T-helper 2 cell treated with Interferon-gamma antibody and Interleukin-4, amounts not matched to agents 5 μg/mL and 100 μg/mL, for 36 hours (primary cell): Measurements from ENCODE around the gene LRRN4.
"Not testable (repeated sequence)": the region's sequence is repeated elsewhere in the genome, so short reads cannot be mapped to it uniquely, and the experiment has no call there.

Experiments used
- DNase-seq: peaks from one replicate; pipeline ENCODE4 v3.0.0; 2021; ENCODE audit warnings: low spot score
- H3K27ac Mint-ChIP-seq: one replicate; pipeline ENCODE4 v1.8.0; 2021; ENCODE audit warnings: mild to moderate bottlenecking, mixed read lengths
- H3K27me3 Mint-ChIP-seq: one replicate; pipeline ENCODE4 v1.8.0; 2021; ENCODE audit warnings: low read depth, mixed read lengths
- H3K36me3 Mint-ChIP-seq: one replicate; pipeline ENCODE4 v1.8.0; 2021; ENCODE audit warnings: low read depth, mixed read lengths
- H3K4me1 Mint-ChIP-seq: one replicate; pipeline ENCODE4 v1.8.0; 2021; ENCODE audit warnings: low read depth, mixed read lengths
- H3K4me3 Mint-ChIP-seq: one replicate; pipeline ENCODE4 v1.8.0; 2022; ENCODE audit warnings: mild to moderate bottlenecking, moderate library complexity, mixed read lengths
- H3K9me3 Mint-ChIP-seq: one replicate; pipeline ENCODE4 v1.8.0; 2021; ENCODE audit warnings: mixed read lengths

LRRN4 gene

DNA sequence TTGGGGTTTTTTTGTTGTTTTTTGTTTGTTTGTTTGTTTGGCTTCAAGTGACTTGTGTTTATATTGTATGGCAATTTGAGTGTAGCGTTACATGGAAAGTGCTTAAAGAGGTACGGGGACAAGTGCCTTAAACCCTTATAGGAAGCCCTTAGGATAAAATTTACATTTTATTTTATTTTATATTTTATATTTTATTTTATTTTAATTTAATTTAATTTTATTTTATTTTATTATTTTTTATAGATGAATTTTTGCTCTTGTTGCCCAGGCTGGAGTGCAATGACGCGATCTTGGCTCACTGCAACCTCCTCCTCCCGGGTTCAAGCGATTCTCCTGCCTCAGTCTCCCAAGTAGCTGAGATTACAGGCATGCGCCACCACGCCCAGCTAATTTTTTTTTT lies 21.0 kb downstream of the LRRN4 start:
- H3K27me3 Mint-ChIP-seq, H3K9me3 Mint-ChIP-seq, DNase-seq, H3K27ac Mint-ChIP-seq, H3K4me3 Mint-ChIP-seq: not testable (repeated sequence)
- peaks cover 15% of the 10 kb centered on the region for H3K4me1 Mint-ChIP-seq
- H3K36me3 Mint-ChIP-seq: peaks cover 30% of the 10 kb centered on the region

DNA sequence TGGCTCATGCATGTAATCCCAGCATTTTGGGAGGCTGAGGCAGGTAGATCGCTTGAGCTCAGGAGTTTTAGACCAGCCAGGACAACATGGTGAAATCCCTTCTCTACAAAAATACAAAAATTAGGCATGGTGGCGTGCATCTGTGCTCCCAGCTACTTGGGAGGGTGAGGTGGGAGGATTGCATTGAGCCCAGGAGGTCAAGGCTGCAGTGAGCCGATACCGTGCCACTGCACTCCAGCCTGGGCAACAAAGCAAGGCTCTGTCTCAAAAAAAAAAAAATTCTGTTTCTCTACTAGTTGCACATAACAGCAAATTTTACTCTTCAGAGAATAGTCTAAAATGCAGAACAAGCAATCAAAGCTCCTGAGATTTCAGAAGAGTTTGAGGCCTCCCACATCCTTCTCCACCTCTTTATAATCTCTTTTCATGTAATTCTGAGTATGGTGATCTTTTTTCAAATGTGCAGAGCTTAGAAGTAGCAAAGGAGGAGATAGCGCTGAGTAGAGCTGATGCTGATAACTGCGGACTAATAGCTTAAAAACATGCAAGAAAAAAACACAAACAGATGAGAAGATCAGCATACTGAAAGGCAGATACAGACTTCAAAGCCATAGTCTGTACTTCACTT lies 23.3 kb downstream of the LRRN4 start:
- no peak for DNase-seq
- peaks cover 3% of the 10 kb centered on the region for H3K9me3 Mint-ChIP-seq
- H3K4me3 Mint-ChIP-seq: no peak overlapping the region
- H3K36me3 Mint-ChIP-seq: peaks cover 40% of the 10 kb centered on the region
- H3K27me3 Mint-ChIP-seq: no peaks in the 10 kb centered on the region
- H3K4me1 Mint-ChIP-seq: peaks cover 23% of the 10 kb centered on the region
- H3K27ac Mint-ChIP-seq: no peak overlapping the region

DNA sequence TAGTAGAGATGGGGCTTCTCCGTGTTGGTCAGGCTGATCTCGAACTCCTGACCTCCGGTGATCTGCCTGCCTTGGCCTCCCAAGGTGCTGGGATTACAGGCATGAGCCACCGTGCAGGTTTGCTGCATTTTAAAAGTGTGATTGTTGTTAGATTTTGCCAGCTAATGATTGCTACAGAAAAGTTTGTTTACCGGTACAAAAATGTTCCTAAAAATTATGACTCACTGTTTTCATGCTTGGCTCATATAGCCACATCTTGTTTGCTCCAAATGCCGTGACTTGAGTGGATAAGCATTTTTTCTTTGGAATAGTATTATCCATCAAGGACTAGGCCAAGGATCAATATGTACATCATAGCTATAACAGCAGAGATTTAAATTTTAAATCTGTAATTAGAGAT lies 24.3 kb downstream of the LRRN4 start:
- no peak for DNase-seq
- Mint-ChIP-seq H3K4me3 (no peak overlapping the region), H3K4me1 (peaks cover 23% of the 10 kb centered on the region), H3K27ac (no peak overlapping the region), H3K27me3 (no peaks in the 10 kb centered on the region), H3K36me3 (peaks cover 45% of the 10 kb centered on the region), H3K9me3 (peaks cover 13% of the 10 kb centered on the region)

DNA sequence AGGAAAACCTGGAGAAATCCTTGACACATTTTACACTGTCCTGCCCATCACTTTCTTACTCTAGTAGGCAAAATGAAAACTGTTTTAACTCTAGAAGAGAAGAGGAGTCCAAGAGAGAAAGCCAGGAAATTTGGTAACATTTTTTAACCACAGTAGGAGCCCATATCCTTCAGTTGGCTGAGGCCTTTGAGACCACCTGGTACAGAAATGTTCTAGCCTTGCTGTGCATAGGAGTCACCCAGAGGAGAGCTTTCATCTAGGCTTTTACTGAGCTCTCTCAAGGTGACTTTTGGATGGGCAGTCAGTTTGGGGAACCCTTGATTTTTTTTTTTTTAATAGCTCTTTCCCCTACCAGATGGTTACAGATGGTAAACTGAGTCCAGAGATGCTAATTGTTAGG lies 25.0 kb downstream of the LRRN4 start:
- Mint-ChIP-seq H3K36me3 (peaks cover 46% of the 10 kb centered on the region), H3K27ac (no peak overlapping the region)
- DNase-seq: no peak

DNA sequence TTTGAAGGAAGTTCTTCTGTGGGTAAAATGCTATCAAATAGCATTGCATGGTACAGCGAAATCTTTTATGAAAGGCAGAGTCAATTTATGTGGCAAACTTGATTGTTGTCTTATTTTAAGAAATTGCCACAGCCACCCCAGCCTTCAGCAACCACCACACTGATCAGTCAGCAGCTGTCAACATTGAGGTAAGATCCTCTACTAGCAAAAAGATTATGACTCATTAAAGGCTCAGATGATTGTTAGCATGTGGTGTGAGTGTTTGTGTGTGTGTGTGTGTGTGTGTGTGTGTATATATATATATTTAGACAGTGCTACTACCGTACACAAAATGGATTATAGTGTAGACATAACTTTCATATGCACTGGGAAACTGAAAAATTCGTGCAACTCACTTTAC lies 27.8 kb downstream of the LRRN4 start:
- no peak for DNase-seq
- Mint-ChIP-seq H3K27me3 (no peaks in the 10 kb centered on the region), H3K4me1 (peaks cover 15% of the 10 kb centered on the region), H3K4me3 (no peak overlapping the region), H3K36me3 (peaks cover 54% of the 10 kb centered on the region), H3K27ac (no peak overlapping the region), H3K9me3 (peaks cover 17% of the 10 kb centered on the region)

More for the DNA sequence above, 25.0 kb downstream of the LRRN4 start:
- Mint-ChIP-seq H3K27me3 (no peaks in the 10 kb centered on the region), H3K9me3 (peaks cover 17% of the 10 kb centered on the region), H3K4me3 (no peak overlapping the region), H3K4me1 (peaks cover 15% of the 10 kb centered on the region)

DNA sequence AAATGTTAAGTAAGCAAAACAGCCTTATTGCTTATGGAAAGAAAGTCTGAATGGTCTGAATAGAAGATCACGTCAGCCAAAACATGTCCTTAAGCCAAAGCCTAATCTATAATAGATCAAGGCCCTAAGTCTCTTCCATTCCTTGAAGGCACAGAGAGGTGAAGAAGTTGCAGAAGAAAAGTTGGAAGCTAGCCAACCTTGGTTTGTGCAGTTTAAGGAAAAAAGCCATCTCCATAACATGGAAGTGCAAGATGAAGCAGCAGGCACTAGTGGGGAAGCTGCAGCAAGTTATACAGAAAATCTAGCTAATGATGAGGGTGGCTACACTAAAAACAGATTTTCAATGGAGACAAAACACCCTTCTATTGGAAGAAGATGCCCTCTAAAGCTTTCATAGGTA lies 29.1 kb downstream of the LRRN4 start:
- DNase-seq: no peak
- Mint-ChIP-seq H3K9me3 (peaks cover 17% of the 10 kb centered on the region), H3K36me3 (peaks cover 58% of the 10 kb centered on the region), H3K27ac (no peak overlapping the region), H3K4me1 (peaks cover 12% of the 10 kb centered on the region), H3K27me3 (no peaks in the 10 kb centered on the region), H3K4me3 (no peak overlapping the region)

DNA sequence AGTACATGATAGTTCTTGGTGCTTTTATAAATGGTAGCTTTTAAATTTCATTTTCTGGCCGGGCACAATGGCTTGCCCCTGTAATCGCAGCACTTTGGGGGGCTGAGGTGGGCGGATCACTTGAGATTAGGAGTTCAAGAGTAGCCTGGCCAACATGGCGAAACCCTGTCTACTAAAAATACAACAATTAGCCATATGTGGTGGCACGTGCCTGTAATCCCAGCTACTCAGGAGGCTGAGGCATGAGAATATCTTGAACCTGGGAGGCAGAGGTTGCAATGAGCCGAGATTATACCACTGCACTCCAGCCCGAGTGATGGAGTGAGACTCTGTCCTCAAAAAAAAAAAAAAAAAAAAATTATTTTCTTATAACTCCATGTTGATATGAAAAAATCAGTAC lies 36.0 kb downstream of the LRRN4 start:
- no peak overlapping the region for H3K4me3 Mint-ChIP-seq
- H3K9me3 Mint-ChIP-seq: no peaks in the 10 kb centered on the region
- peaks cover 8% of the 10 kb centered on the region for H3K4me1 Mint-ChIP-seq
- H3K36me3 Mint-ChIP-seq: peaks cover 47% of the 10 kb centered on the region
- DNase-seq: no peak
- no peaks in the 10 kb centered on the region for H3K27me3 Mint-ChIP-seq
- no peak overlapping the region for H3K27ac Mint-ChIP-seq

DNA sequence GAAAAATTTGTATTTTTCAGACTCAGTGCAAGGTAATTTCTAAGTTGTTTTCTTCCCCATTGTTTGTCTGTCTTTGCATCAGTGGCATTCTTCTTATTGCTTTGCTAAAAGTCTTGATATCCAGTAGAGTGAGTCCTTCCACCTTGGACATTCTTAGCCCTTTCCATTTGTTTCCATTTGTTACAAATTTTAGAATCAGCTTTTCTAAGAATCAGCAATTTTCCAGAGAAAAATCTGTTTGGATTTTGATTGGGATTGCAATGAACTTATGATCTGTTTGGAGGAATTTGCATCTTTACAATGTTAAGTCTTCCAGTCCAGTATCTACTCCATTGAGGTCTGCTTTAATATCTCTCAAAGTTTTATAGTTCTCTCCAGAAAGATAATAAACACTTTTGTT lies 36.4 kb downstream of the LRRN4 start:
- H3K9me3 Mint-ChIP-seq: no peaks in the 10 kb centered on the region
- H3K36me3 Mint-ChIP-seq: peaks cover 47% of the 10 kb centered on the region
- no peaks in the 10 kb centered on the region for H3K27me3 Mint-ChIP-seq
- H3K27ac Mint-ChIP-seq: no peak overlapping the region
- no peak overlapping the region for H3K4me3 Mint-ChIP-seq
- H3K4me1 Mint-ChIP-seq: peaks cover 8% of the 10 kb centered on the region
- DNase-seq: no peak

DNA sequence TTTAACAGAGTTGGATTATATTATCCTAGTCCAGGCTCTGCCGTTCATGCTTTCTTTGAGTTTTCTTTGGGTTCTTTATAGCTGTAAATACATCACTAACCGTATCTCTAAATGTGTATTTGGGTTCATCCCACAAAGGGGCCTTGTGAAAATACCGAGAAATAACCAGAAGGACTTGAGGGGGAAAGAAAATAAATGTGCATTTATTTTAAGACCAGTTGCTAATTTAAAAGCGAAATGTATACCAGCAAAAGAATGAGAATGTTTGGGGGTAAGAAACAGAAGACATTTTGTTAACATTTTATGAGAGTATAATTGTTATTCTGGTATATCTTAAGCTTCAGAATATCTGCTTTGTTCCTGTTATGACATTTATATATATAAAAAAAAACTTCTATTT lies 38.9 kb downstream of the LRRN4 start:
- H3K27ac Mint-ChIP-seq: no peak overlapping the region
- H3K4me1 Mint-ChIP-seq: peaks cover 8% of the 10 kb centered on the region
- no peak overlapping the region for H3K4me3 Mint-ChIP-seq
- peaks cover 53% of the 10 kb centered on the region for H3K36me3 Mint-ChIP-seq
- no peak for DNase-seq
- H3K9me3 Mint-ChIP-seq: no peaks in the 10 kb centered on the region
- no peaks in the 10 kb centered on the region for H3K27me3 Mint-ChIP-seq

DNA sequence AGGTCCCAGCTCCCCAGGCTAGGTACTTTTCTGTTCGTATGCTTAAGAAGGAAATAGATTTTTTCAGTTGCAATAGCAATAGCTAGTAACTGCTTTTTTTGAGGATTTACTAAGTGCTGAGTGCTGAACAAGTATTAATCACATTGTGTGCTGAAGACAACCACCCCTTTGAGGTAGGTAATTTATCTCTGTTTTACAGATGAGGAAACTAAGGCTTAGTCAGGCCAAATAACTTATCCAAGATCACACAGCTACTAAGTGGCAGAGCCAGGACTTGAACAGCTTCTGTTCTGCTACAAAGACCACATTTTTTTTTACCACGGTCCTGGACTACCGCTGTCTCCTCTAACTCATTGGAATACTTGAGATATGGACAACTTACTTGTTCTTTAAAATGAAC lies 39.8 kb downstream of the LRRN4 start:
- H3K4me1 Mint-ChIP-seq: peaks cover 8% of the 10 kb centered on the region
- no peaks in the 10 kb centered on the region for H3K9me3 Mint-ChIP-seq
- H3K27me3 Mint-ChIP-seq: no peaks in the 10 kb centered on the region
- no peak for DNase-seq
- no peak overlapping the region for H3K4me3 Mint-ChIP-seq
- peaks cover 55% of the 10 kb centered on the region for H3K36me3 Mint-ChIP-seq
- no peak overlapping the region for H3K27ac Mint-ChIP-seq

DNA sequence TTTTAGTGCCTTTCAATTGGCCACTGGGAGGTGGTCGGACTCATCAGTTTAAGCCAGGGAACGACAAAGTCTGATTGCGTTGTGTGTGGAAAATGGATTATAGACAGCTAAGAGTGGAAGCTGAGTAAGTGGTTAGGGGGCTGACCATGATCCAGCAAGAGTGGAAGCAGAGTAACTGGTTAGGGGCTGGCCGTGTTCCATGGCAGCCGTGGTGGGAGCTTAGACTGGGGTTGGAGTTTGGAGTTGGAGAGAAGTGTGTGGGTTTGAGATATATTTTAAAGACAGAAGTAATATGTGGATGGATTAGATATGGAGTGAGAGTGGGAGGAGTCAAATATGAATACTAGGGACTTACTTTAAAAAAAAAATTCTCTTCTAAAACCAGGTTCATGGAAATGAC lies 41.7 kb downstream of the LRRN4 start:
- no peak overlapping the region for H3K27ac Mint-ChIP-seq
- peaks cover 20% of the 10 kb centered on the region for H3K4me1 Mint-ChIP-seq
- peaks cover 42% of the 10 kb centered on the region for H3K36me3 Mint-ChIP-seq
- H3K27me3 Mint-ChIP-seq: no peaks in the 10 kb centered on the region
- H3K4me3 Mint-ChIP-seq: no peak overlapping the region
- no peak for DNase-seq
- no peaks in the 10 kb centered on the region for H3K9me3 Mint-ChIP-seq

DNA sequence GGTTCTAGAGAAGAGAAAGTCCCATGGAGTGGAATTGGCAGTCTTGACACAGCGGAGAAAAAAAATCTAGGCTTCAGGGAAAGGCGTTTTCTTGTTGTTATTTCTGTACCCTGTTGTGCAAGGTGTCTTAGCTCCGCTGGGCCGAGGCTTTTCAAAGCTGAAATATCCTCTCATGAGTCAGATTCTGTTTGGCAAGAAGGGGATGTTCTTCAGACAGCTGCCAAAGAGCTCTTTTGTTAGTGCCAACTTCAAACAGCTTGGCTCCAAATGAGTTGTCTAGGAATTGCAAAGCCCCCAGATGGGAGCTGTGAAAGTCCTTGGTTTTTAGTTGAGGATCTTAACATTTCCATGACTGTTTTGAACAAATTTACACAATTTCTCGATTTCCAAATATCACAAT lies 45.6 kb downstream of the LRRN4 start:
- Mint-ChIP-seq H3K4me3 (peak overlapping the region; percentile 97), H3K4me1 (peaks cover 28% of the 10 kb centered on the region), H3K36me3 (peaks cover 27% of the 10 kb centered on the region), H3K27ac (no peak overlapping the region), H3K27me3 (no peaks in the 10 kb centered on the region), H3K9me3 (no peaks in the 10 kb centered on the region)
- no peak for DNase-seq

DNA sequence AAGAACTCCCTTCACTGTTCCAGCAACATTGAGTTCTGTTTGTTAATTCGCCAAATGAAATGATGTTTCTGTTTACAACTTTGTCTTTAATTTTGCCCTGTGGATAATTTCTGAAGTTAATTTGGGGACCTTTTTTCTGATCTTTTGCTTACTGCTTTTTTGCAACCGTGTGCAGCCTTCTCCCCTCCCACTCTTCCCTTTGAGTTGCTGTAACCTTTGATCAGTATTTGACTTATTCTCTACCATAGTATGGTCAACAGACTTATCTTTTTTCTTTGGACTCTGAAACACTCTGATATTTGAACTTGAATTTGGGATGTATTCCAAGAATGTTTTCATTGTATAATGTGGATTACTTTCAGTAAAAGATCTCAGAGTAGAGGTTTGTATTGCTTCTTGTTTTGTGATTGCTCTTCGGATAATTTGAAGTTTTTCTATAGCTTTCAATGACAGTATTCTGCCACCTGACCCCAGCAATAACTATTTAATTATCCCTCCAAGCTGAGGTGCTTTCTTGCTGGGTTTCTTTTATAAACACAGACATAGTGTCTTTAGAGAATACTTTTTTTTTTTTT lies 46.2 kb downstream of the LRRN4 start:
- no peak for DNase-seq
- peaks cover 28% of the 10 kb centered on the region for H3K4me1 Mint-ChIP-seq
- H3K9me3 Mint-ChIP-seq: no peaks in the 10 kb centered on the region
- no peaks in the 10 kb centered on the region for H3K27me3 Mint-ChIP-seq
- H3K36me3 Mint-ChIP-seq: peaks cover 25% of the 10 kb centered on the region
- H3K27ac Mint-ChIP-seq: peak overlapping the region; percentile 32
- peak overlapping the region; percentile 97 for H3K4me3 Mint-ChIP-seq

DNA sequence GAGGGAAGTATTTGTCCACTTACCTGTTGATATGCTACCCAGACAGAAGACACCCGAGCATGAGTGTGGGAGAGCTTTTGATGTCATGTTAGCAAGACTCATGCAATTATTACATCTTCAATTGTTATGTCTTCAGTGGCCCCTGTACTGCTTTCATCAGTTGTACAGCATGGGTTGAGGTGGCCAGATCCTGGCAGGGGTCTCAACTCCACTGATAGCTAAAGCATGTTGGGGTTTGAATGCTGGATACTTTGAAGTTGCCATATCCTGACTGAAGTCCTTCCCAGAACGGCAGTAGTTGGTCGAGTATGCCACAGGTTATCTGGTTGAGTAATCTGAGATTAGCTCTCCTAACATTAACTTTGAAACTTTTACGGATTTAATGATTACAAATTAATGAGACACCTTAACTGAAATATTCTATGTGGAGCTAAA lies 46.7 kb downstream of the LRRN4 start:
- DNase-seq: no peak
- Mint-ChIP-seq H3K27me3 (no peaks in the 10 kb centered on the region), H3K36me3 (peaks cover 20% of the 10 kb centered on the region), H3K27ac (peak overlapping the region; percentile 32), H3K4me1 (peaks cover 28% of the 10 kb centered on the region), H3K4me3 (peak overlapping the region; percentile 97), H3K9me3 (no peaks in the 10 kb centered on the region)

DNA sequence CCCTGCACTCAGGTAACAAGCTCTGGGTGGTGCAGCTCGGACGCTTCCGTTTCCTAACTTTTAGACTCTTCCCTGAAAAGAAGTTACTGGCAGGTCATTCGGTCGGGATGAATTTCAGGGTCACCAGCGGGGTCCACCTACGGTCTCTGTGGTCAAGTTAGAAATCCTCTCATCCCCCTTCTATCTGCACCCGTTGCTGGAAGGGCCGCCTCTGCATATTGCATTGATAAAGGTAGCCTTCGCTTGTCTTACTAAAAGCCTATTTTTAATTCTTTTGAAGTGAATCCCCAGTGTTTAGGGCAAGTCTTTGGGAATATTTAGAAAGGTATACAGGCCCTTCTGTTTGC lies 47.3 kb downstream of the LRRN4 start:
- Mint-ChIP-seq H3K9me3 (no peaks in the 10 kb centered on the region), H3K4me3 (peak overlapping the region; percentile 97), H3K4me1 (peaks cover 28% of the 10 kb centered on the region), H3K27me3 (no peaks in the 10 kb centered on the region), H3K27ac (peak overlapping the region; percentile 92), H3K36me3 (peaks cover 16% of the 10 kb centered on the region)
- no peak for DNase-seq
